Uterus (tissue), 4 donors: Measurements from ENCODE around the gene CEMIP. TPM values are rescaled to one million over a fixed set of nuclear protein-coding genes. Genes with fewer than 3 reads are reported as not detected.
A peak's percentile ranks its signal among the peaks of the same experiment; 100 is the strongest.

Experiments
- DNase-seq, 2 donors: peaks; one replicate each; pipeline ENCODE4 v3.0.0-alpha.2; 2019 to 2020
- H3K27ac ChIP-seq, 2 donors: fragments of 200-600 bp; sonication (generic); 1 replicate in 1 of 2; 2 replicates in 1 of 2; pipeline ENCODE4 v1.5.1; 2016 to 2018
- H3K27me3 ChIP-seq, 2 donors: fragments of 200-600 bp; sonication (generic); one replicate each; pipeline ENCODE4 v1.5.1; 2018 to 2019; ENCODE audit warnings: control low read depth in 1 of 2
- H3K36me3 ChIP-seq, 2 donors: fragments of 200-600 bp; sonication (generic); one replicate each; pipeline ENCODE4 v1.5.1; 2019; ENCODE audit warnings: control low read depth in 1 of 2
- H3K4me1 ChIP-seq, 2 donors: fragments of 200-600 bp; sonication (generic); one replicate each; pipeline ENCODE4 v1.5.1; 2018 to 2019; ENCODE audit warnings: control low read depth in 1 of 2
- H3K4me3 ChIP-seq, 2 donors: fragments of 200-600 bp; sonication (generic); 1 replicate in 1 of 2; 2 replicates in 1 of 2; pipeline ENCODE4 v1.5.1; 2018 to 2019; ENCODE audit warnings: mild to moderate bottlenecking in 1 of 2
- H3K9me3 ChIP-seq, 2 donors: fragments of 200-600 bp; sonication (generic); one replicate each; pipeline ENCODE4 v1.5.1; 2019; ENCODE audit warnings: control low read depth in 1 of 2
- CTCF ChIP-seq, 4 experiments: fragments of 200-600 bp in 2 of 4; fragments of 450-650 bp in 2 of 4; sonication (generic) in 2 of 4; IDR thresholded peaks; one replicate each; pipeline ENCODE4 v1.5.1; 2016 to 2019; ENCODE audit warnings: antibody characterized with exemption in 4 of 4, mild to moderate bottlenecking in 2 of 4, moderate library complexity in 1 of 4
- POLR2A ChIP-seq, 2 donors: fragments of 450-650 bp; IDR thresholded peaks; one replicate each; pipeline ENCODE4 v1.6.1; 2016; ENCODE audit warnings: antibody characterized with exemption in 2 of 2, mild to moderate bottlenecking in 1 of 2, moderate library complexity in 1 of 2
- intact Hi-C: fragments of 100-400 bp; cut with DNase I; formaldehyde crosslinking; loops from one replicate; pipeline ENCODE4 v1.15.1; 2023; ENCODE audit warnings: low total_unique reads
- total RNA-seq, 4 donors: library from RNA; depleted of rRNA in 3 of 4; stranded (reverse); fragments of >200 nt in 3 of 4; gene quantifications; one replicate each; pipeline versions ENCODE4 v1.1.0 to v1.2.4, GENCODE V29; 2014 to 2023
- donor health status: DM: yes; HTN: yes; CAD: no.

The CEMIP gene, protein sequence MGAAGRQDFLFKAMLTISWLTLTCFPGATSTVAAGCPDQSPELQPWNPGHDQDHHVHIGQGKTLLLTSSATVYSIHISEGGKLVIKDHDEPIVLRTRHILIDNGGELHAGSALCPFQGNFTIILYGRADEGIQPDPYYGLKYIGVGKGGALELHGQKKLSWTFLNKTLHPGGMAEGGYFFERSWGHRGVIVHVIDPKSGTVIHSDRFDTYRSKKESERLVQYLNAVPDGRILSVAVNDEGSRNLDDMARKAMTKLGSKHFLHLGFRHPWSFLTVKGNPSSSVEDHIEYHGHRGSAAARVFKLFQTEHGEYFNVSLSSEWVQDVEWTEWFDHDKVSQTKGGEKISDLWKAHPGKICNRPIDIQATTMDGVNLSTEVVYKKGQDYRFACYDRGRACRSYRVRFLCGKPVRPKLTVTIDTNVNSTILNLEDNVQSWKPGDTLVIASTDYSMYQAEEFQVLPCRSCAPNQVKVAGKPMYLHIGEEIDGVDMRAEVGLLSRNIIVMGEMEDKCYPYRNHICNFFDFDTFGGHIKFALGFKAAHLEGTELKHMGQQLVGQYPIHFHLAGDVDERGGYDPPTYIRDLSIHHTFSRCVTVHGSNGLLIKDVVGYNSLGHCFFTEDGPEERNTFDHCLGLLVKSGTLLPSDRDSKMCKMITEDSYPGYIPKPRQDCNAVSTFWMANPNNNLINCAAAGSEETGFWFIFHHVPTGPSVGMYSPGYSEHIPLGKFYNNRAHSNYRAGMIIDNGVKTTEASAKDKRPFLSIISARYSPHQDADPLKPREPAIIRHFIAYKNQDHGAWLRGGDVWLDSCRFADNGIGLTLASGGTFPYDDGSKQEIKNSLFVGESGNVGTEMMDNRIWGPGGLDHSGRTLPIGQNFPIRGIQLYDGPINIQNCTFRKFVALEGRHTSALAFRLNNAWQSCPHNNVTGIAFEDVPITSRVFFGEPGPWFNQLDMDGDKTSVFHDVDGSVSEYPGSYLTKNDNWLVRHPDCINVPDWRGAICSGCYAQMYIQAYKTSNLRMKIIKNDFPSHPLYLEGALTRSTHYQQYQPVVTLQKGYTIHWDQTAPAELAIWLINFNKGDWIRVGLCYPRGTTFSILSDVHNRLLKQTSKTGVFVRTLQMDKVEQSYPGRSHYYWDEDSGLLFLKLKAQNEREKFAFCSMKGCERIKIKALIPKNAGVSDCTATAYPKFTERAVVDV (N-terminal part only)
- 1 to 10 TPM in 3 of 4 donors, under 1 TPM in 1; under 0.01 to 1.9 (median 1.1) TPM for total RNA-seq

GRCh38 chr15:80778964-80779657, at the start of gene CEMIP:
Gene CEMIP (plus strand): TSS chr15:80779370. CDS start chr15:80873880, 94,510 bp downstream.
- peaks cover 0 to 14% of the 10 kb centered on the region in 2 donors for H3K4me1 ChIP-seq
- peak; percentile 22 to 67 for DNase-seq
- TF ChIP-seq POLR2A (IDR thresholded peaks at IDR 0.05) (no peak), CTCF (IDR thresholded peaks at IDR 0.05) (peak; percentile 60 to 89 (median 74))
- no peaks in the 10 kb centered on the region for H3K36me3 ChIP-seq
- intact Hi-C loops = loop anchor here (5.0 kb wide), 1 partner anchor 327 kb away; no protein-coding TSS in a partner anchor
- H3K27ac ChIP-seq = no peak within 1 kb of the TSS
- H3K27me3 ChIP-seq = no peaks in the 10 kb centered on the region
- peak within 1 kb of the TSS; percentile 31 for H3K4me3 ChIP-seq
- no peaks in the 10 kb centered on the region for H3K9me3 ChIP-seq

DNA sequence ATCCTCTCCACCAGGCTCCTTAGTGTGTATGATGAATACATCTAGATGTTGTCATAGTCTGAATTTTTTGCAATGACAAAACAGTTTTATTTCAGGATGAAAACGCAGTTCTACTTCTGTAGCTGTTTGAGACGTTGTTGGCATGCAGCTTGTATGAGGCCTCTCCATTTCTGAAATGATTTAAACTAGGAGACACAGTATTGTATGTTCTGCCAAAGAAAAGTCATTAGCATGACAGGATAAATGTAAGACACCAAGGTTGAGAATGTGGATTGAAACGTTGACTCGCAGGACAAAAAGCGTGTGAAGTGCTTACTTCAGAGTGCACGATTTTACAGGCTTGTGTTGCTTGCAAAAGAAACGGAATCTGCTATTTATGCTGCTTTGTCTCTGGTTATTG, 48.8 kb upstream of the CEMIP start:
- intact Hi-C loops = no loop called here

GRCh38 chr15:80730926-80731325, 48.2 kb upstream of the CEMIP start:
- Histone ChIP-seq H3K27me3 (no peaks in the 10 kb centered on the region), H3K36me3 (no peaks in the 10 kb centered on the region), H3K27ac (no peak overlapping the region), H3K4me1 (no peaks in the 10 kb centered on the region), H3K4me3 (no peak overlapping the region), H3K9me3 (no peaks in the 10 kb centered on the region)
- DNase-seq = no peak
- TF ChIP-seq CTCF (IDR thresholded peaks at IDR 0.05) = no peak
- no peak for TF ChIP-seq POLR2A (IDR thresholded peaks at IDR 0.05)
- intact Hi-C loops = no loop called here

More for the DNA sequence above, 48.8 kb upstream of the CEMIP start:
- no peaks in the 10 kb centered on the region for H3K27me3 ChIP-seq
- H3K9me3 ChIP-seq = no peaks in the 10 kb centered on the region
- H3K36me3 ChIP-seq = no peaks in the 10 kb centered on the region
- DNase-seq = no peak
- TF ChIP-seq POLR2A (IDR thresholded peaks at IDR 0.05) = no peak
- TF ChIP-seq CTCF (IDR thresholded peaks at IDR 0.05) = no peak
- no peaks in the 10 kb centered on the region for H3K4me1 ChIP-seq
- H3K27ac ChIP-seq = no peak overlapping the region
- no peak overlapping the region for H3K4me3 ChIP-seq

DNA sequence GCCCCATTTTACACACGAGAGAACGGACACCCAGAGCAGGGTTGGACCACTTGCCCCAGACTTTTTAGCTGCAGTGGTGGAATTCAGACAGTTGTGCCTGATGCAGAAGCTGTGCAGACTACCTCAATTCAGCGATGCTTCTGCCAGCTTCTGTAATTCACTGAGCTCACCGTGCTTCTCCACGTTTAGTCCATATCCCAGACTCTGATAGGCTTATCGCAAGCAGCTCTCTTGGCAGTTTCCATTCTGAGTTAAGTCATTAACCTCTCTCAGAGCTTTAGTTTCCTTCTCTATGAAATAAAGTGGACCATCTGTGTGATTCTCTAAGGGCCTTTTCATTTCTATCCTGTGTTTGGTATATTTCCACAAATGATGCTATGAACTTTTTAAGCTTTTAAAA, 47.0 kb upstream of the CEMIP start:
- no peak overlapping the region for H3K27ac ChIP-seq
- H3K27me3 ChIP-seq = no peaks in the 10 kb centered on the region
- no peak for DNase-seq
- no peak overlapping the region for H3K4me3 ChIP-seq
- no peaks in the 10 kb centered on the region for H3K36me3 ChIP-seq
- H3K9me3 ChIP-seq = no peaks in the 10 kb centered on the region
- no peaks in the 10 kb centered on the region for H3K4me1 ChIP-seq
- TF ChIP-seq POLR2A (IDR thresholded peaks at IDR 0.05) (no peak), CTCF (IDR thresholded peaks at IDR 0.05) (no peak)
- intact Hi-C loops = no loop called here
